ENCODE results near the gene LCN6.
"Not testable (repeated sequence)": the region's sequence is repeated elsewhere in the genome, so short reads cannot be mapped to it uniquely, and the experiment has no call there.

The LCN6 gene

GRCh38 chr9:136791516-136792276, 43.4 kb upstream of the LCN6 start:
- no peaks in the 10 kb centered on the region for H3K9me2 ChIP-seq (replicated peaks; ENCODE audit: insufficient read depth, low read length)
- H2AFZ ChIP-seq (ENCODE audit: low read depth, low read length, severe bottlenecking): peak overlapping the region; percentile 69
- H3K27me3 ChIP-seq (ENCODE audit: low read length): no peaks in the 10 kb centered on the region
- H3K9me3 ChIP-seq (ENCODE audit: insufficient read depth, low read length): no peaks in the 10 kb centered on the region
- TF ChIP-seq, protein P1, sequence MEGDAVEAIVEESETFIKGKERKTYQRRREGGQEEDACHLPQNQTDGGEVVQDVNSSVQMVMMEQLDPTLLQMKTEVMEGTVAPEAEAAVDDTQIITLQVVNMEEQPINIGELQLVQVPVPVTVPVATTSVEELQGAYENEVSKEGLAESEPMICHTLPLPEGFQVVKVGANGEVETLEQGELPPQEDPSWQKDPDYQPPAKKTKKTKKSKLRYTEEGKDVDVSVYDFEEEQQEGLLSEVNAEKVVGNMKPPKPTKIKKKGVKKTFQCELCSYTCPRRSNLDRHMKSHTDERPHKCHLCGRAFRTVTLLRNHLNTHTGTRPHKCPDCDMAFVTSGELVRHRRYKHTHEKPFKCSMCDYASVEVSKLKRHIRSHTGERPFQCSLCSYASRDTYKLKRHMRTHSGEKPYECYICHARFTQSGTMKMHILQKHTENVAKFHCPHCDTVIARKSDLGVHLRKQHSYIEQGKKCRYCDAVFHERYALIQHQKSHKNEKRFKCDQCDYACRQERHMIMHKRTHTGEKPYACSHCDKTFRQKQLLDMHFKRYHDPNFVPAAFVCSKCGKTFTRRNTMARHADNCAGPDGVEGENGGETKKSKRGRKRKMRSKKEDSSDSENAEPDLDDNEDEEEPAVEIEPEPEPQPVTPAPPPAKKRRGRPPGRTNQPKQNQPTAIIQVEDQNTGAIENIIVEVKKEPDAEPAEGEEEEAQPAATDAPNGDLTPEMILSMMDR (IDR thresholded peaks at IDR 0.05; ENCODE audit: insufficient read depth, low read length, poor library complexity, severe bottlenecking): peak; percentile 100
- no peak for TF ChIP-seq EZH2phosphoT487 (conservative IDR thresholded peaks at IDR 0.05; ENCODE audit: low read length)
- H3K79me2 ChIP-seq (ENCODE audit: insufficient read depth, low read length): no peaks in the 10 kb centered on the region
- no peaks in the 10 kb centered on the region for H3K36me3 ChIP-seq (ENCODE audit: low read length)
- H3K27ac ChIP-seq (ENCODE audit: low read depth, low read length): peak overlapping the region; percentile 42
- peak overlapping the region; percentile 69 for H3K9ac ChIP-seq (ENCODE audit: low read length)
- no peaks in the 10 kb centered on the region for H4K20me1 ChIP-seq (ENCODE audit: low read depth, low read length)
- peaks cover 6% of the 10 kb centered on the region; the same call in 1 of the 2 replicates for H3F3A ChIP-seq (ENCODE audit: insufficient read depth)
- H3K4me2 ChIP-seq (ENCODE audit: low read depth, low read length, poor library complexity, severe bottlenecking): peak overlapping the region; percentile 65
- peak overlapping the region; percentile 61 for H3K4me3 ChIP-seq (ENCODE audit: insufficient read depth, low read length, poor library complexity, severe bottlenecking)

- H3K9ac ChIP-seq (ENCODE audit: low read length): peak within 1 kb of the TSS; percentile 69
- peaks cover 6% of the 10 kb centered on the region; the same call in 1 of the 2 replicates for H3F3A ChIP-seq (ENCODE audit: insufficient read depth)
- peak within 1 kb of the TSS; percentile 69 for H2AFZ ChIP-seq (ENCODE audit: low read depth, low read length, severe bottlenecking)
- H3K27ac ChIP-seq (ENCODE audit: low read depth, low read length): peak within 1 kb of the TSS; percentile 42
- peak within 1 kb of the TSS; percentile 61 for H3K4me3 ChIP-seq (ENCODE audit: insufficient read depth, low read length, poor library complexity, severe bottlenecking)
- no peaks in the 10 kb centered on the region for H4K20me1 ChIP-seq (ENCODE audit: low read depth, low read length)
- H3K79me2 ChIP-seq (ENCODE audit: insufficient read depth, low read length): no peaks in the 10 kb centered on the region
- peak within 1 kb of the TSS; percentile 66 for H3K4me2 ChIP-seq (ENCODE audit: low read depth, low read length, poor library complexity, severe bottlenecking)
- no peaks in the 10 kb centered on the region for H3K36me3 ChIP-seq (ENCODE audit: low read length)
- H3K9me3 ChIP-seq (ENCODE audit: insufficient read depth, low read length): no peaks in the 10 kb centered on the region
- no peaks in the 10 kb centered on the region for H3K27me3 ChIP-seq (ENCODE audit: low read length)
- TF ChIP-seq EZH2phosphoT487 (conservative IDR thresholded peaks at IDR 0.05; ENCODE audit: low read length): no peak
- TF ChIP-seq, protein P1 (IDR thresholded peaks at IDR 0.05; ENCODE audit: insufficient read depth, low read length, poor library complexity, severe bottlenecking): no peak
- no peaks in the 10 kb centered on the region for H3K9me2 ChIP-seq (replicated peaks; ENCODE audit: insufficient read depth, low read length)
Measured at GRCh38 chr9:136790640-136791515, 42.6 kb upstream of the LCN6 start, which contains the start of gene TMEM141. TMEM141 (plus strand) TSS chr9:136791344; CDS start chr9:136791371, 27 bp downstream.

DNA sequence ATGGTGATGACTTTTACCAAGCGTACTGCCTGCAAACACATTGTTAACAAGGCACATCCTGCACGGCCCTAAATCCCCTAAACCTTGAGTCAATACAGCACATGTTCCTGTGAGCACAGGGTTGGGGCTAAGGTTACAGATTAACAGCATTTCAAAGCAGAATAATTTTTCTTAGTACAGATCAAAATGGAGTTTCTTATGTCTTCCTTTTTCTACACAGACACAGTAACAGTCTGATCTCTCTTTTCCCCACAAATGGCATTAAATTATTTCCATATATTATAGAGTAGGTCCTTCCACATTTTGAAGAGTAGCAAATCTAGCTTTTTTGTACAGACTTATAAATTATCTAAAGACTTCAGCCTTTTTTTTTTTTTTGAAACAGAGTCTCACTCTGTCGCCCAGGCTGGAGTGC, 41.2 kb upstream of the LCN6 start:
- Histone ChIP-seq H3K4me2 (ENCODE audit: low read depth, low read length, poor library complexity, severe bottlenecking) (no peak overlapping the region), H3K27ac (ENCODE audit: low read depth, low read length) (no peak overlapping the region), H3K9ac (ENCODE audit: low read length) (no peak overlapping the region), H4K20me1 (ENCODE audit: low read depth, low read length) (no peaks in the 10 kb centered on the region), H3K4me3 (ENCODE audit: insufficient read depth, low read length, poor library complexity, severe bottlenecking) (no peak overlapping the region), H3K36me3 (ENCODE audit: low read length) (no peaks in the 10 kb centered on the region), H3K79me2 (ENCODE audit: insufficient read depth, low read length) (no peaks in the 10 kb centered on the region), H2AFZ (ENCODE audit: low read depth, low read length, severe bottlenecking) (no peak overlapping the region), H3K27me3 (ENCODE audit: low read length) (no peaks in the 10 kb centered on the region), H3F3A (ENCODE audit: insufficient read depth) (peaks cover 6% of the 10 kb centered on the region; the same call in 1 of the 2 replicates), H3K9me3 (ENCODE audit: insufficient read depth, low read length) (no peaks in the 10 kb centered on the region), H3K9me2 (replicated peaks; ENCODE audit: insufficient read depth, low read length) (no peaks in the 10 kb centered on the region)
- TF ChIP-seq, protein P1 (IDR thresholded peaks at IDR 0.05; ENCODE audit: insufficient read depth, low read length, poor library complexity, severe bottlenecking): no peak
- TF ChIP-seq EZH2phosphoT487 (conservative IDR thresholded peaks at IDR 0.05; ENCODE audit: low read length): no peak

DNA sequence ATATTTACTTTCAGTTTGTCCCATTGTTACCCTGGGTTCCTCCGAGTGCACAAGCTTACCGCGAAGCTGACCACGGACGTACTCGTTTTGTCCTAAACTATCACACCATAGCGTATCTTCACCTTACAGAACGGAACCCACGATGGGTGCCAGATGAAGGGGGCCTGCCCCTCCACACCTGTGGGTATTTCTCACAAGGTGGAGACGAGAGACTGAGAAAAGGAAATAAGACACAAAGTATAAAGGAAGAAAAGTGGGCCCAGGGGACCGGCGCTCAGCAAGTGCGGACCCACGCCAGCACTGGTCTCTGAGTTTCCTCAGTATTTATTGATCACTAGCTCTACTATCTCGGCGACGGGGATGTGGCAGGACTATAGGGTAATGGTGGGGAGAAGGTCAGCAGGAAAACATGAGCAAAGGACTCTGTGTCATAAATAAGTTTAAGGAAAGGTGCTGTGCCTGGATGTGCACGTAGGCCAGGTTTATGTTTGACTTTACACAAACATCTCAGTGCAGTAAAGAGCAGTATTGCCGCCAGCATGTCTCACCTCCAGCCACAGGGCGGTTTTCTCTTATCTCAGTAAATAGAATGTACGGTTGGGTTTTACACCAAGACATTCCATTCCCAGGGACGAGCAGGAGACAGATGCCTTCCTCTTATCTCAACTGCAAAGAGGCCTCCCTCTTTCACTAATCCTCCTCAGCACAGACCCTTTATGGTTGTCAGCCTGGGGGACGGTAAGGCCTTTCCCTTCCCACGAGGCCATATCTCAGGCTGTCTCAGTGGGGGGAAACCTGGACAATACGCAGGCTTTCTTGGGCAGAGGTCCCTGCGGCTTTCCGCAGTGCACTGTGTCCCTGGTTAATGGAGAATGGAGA, 40.6 kb upstream of the LCN6 start:
- H3K79me2 ChIP-seq (ENCODE audit: insufficient read depth, low read length); H3K9ac ChIP-seq (ENCODE audit: low read length); H2AFZ ChIP-seq (ENCODE audit: low read depth, low read length, severe bottlenecking); H3K4me2 ChIP-seq (ENCODE audit: low read depth, low read length, poor library complexity, severe bottlenecking); H3K9me3 ChIP-seq (ENCODE audit: insufficient read depth, low read length); H3K27me3 ChIP-seq (ENCODE audit: low read length); H3K36me3 ChIP-seq (ENCODE audit: low read length); H4K20me1 ChIP-seq (ENCODE audit: low read depth, low read length); H3F3A ChIP-seq (ENCODE audit: insufficient read depth); H3K27ac ChIP-seq (ENCODE audit: low read depth, low read length); H3K9me2 ChIP-seq (replicated peaks; ENCODE audit: insufficient read depth, low read length); H3K4me3 ChIP-seq (ENCODE audit: insufficient read depth, low read length, poor library complexity, severe bottlenecking): not testable (repeated sequence)

Measured in SU-DHL-6 (cell line).